Spleen (tissue), 11 donors: ENCODE measurements around the gene NRXN3. TPM values are rescaled to one million over a fixed set of nuclear protein-coding genes. Genes with fewer than 3 reads are reported as not detected.

Experiments
- DNase-seq: peaks from one replicate; pipeline ENCODE4 v3.0.0-alpha.2; 2020
- H3K27ac ChIP-seq, 8 donors: fragments of 200-600 bp; sonication (generic) in 7 of 8; 1 replicate in 4 of 8; 2 replicates in 4 of 8; pipeline versions ENCODE4 v1.5.0 to v1.8.0; 2016 to 2021; ENCODE audit warnings: inconsistent platforms in 4 of 8, mild to moderate bottlenecking in 4 of 8, moderate library complexity in 1 of 8
- H3K27me3 ChIP-seq, 7 donors: fragments of 200-600 bp; sonication (generic) in 6 of 7; replicated peaks in 1 of 7; 1 replicate in 4 of 7; 2 replicates in 3 of 7; pipeline versions ENCODE4 v1.5.0 to v1.8.0; 2016 to 2021; ENCODE audit warnings: inconsistent platforms in 3 of 7, mild to moderate bottlenecking in 1 of 7
- H3K36me3 ChIP-seq, 6 donors: fragments of 200-600 bp; sonication (generic) in 5 of 6; 1 replicate in 4 of 6; 2 replicates in 2 of 6; pipeline versions ENCODE4 v1.5.0 to v1.8.0; 2016 to 2021; ENCODE audit warnings: inconsistent platforms in 2 of 6
- H3K4me1 ChIP-seq, 6 donors: fragments of 200-600 bp; sonication (generic) in 5 of 6; 1 replicate in 3 of 6; 2 replicates in 3 of 6; pipeline versions ENCODE4 v1.5.0 to v1.8.0; 2016 to 2021; ENCODE audit warnings: inconsistent platforms in 3 of 6
- H3K4me3 ChIP-seq, 8 donors: fragments of 200-600 bp; sonication (generic) in 7 of 8; 1 replicate in 4 of 8; 2 replicates in 4 of 8; pipeline versions ENCODE4 v1.5.0 to v1.8.0; 2016 to 2021; ENCODE audit warnings: inconsistent platforms in 4 of 8, mild to moderate bottlenecking in 4 of 8, moderate library complexity in 2 of 8
- H3K9me3 ChIP-seq, 8 donors: fragments of 200-600 bp; sonication (generic) in 7 of 8; 1 replicate in 4 of 8; 2 replicates in 4 of 8; pipeline versions ENCODE4 v1.5.0 to v1.8.0; 2016 to 2021; ENCODE audit warnings: inconsistent platforms in 4 of 8
- CTCF ChIP-seq, 11 experiments: fragments of 200-600 bp in 7 of 11; fragments of 450-650 bp in 4 of 11; sonication (generic) in 4 of 11; IDR thresholded peaks in 8 of 11; conservative IDR thresholded peaks in 3 of 11; 1 replicate in 7 of 11; 2 replicates in 4 of 11; pipeline versions ENCODE4 v1.4.0 to v1.8.0; 2016 to 2021; ENCODE audit warnings: antibody characterized with exemption in 11 of 11, inconsistent platforms in 4 of 11, mild to moderate bottlenecking in 1 of 11
- POLR2A ChIP-seq, 3 donors: fragments of 450-650 bp; IDR thresholded peaks; one replicate each; pipeline ENCODE4 v1.5.1; 2017; ENCODE audit warnings: antibody characterized with exemption in 3 of 3, mild to moderate bottlenecking in 1 of 3
- POLR2AphosphoS5 ChIP-seq, 3 donors: sonication (generic); formaldehyde crosslinking; IDR thresholded peaks; one replicate each; pipeline ENCODE4 v1.5.1; 2017; ENCODE audit warnings: antibody characterized with exemption in 3 of 3
- WGBS, 5 donors: extraction: QIAGEN DNeasy Blood & Tissue Kit in 3 of 5; methylation state at CpG; one replicate each; pipeline versions ENCODE4 v1.1.5 to v1.1.7; 2013 to 2018; 5-methylcytosine and 5-hydroxymethylcytosine counted together
- intact Hi-C: fragments of 100-400 bp; cut with DNase I; formaldehyde crosslinking; loops from one replicate; pipeline ENCODE4 v1.15.0; 2023; ENCODE audit warnings: low total_unique reads
- polyA plus RNA-seq, 3 donors: library from polyadenylated mRNA; stranded (reverse); fragments of 200-250 nt; gene quantifications; one replicate each; pipeline ENCODE4 v1.2.1, GENCODE V29; 2013
- total RNA-seq, 7 donors: library from RNA; depleted of rRNA in 3 of 7; stranded (reverse); fragments of >200 nt in 3 of 7; fragmentation: NEBNext Ultra II Directional in 4 of 7; extraction: Animal tissue kit (Norgen Biotek cat#: 25700) in 4 of 7; gene quantifications; one replicate each; pipeline versions ENCODE4 v1.1.0 to v1.2.1, GENCODE V29; 2016 to 2021
- donor health status: healthy with polysubstance abuse.
- donor health status: DM: no; HTN: no; CAD: no; lungs with moderate emphysema.
- donor health status: DM: no; HTN: no; CAD: no.
- donor health status: Bipolar disorder and iron deficiency.
- donor health status: healthy.
- donor health status: DM: no; HTN: no; CAD: no.
- donor health status: DM: yes; HTN: yes; CAD: no.

NRXN3 gene
- total and polyA plus RNA-seq, 10 donors: 0.21 to 11.5 (median 1.6) TPM

GRCh38 chr14:78947681-78948080 lies 777.5 kb downstream of the NRXN3 start:
- DNase-seq: no peak
- Histone ChIP-seq H3K36me3 (no peaks in the 10 kb centered on the region), H3K27ac (no peak overlapping the region), H3K4me1 (no peaks in the 10 kb centered on the region), H3K27me3 (no peaks in the 10 kb centered on the region), H3K4me3 (no peak overlapping the region), H3K9me3 (no peaks in the 10 kb centered on the region)
- TF ChIP-seq CTCF (IDR thresholded peaks at IDR 0.05 in 8 of 11, conservative IDR thresholded peaks at IDR 0.05 in 3 of 11) (no peak), POLR2A (IDR thresholded peaks at IDR 0.05) (no peak), POLR2AphosphoS5 (IDR thresholded peaks at IDR 0.05) (no peak)
- WGBS, 5 donors: 90 to 100% (median 96%) methylated on average over 2 of the region's 2 CpGs
- intact Hi-C loops: no loop called here

GRCh38 chr14:78950649-78951048 lies 780.5 kb downstream of the NRXN3 start:
- no peak overlapping the region for H3K27ac ChIP-seq
- DNase-seq: no peak
- intact Hi-C loops: no loop called here
- no peaks in the 10 kb centered on the region for H3K9me3 ChIP-seq
- TF ChIP-seq CTCF (IDR thresholded peaks at IDR 0.05 in 8 of 11, conservative IDR thresholded peaks at IDR 0.05 in 3 of 11) (no peak), POLR2AphosphoS5 (IDR thresholded peaks at IDR 0.05) (no peak), POLR2A (IDR thresholded peaks at IDR 0.05) (no peak)
- H3K36me3 ChIP-seq: no peaks in the 10 kb centered on the region
- H3K4me3 ChIP-seq: no peak overlapping the region
- no peaks in the 10 kb centered on the region for H3K27me3 ChIP-seq
- 26 to 52% (median 29%) methylated on average over 3 of the region's 3 CpGs for WGBS, 5 donors
- no peaks in the 10 kb centered on the region for H3K4me1 ChIP-seq

- Histone ChIP-seq H3K9me3 (no peaks in the 10 kb centered on the region), H3K4me1 (no peaks in the 10 kb centered on the region), H3K27me3 (no peaks in the 10 kb centered on the region), H3K36me3 (no peaks in the 10 kb centered on the region), H3K27ac (no peak overlapping the region), H3K4me3 (no peak overlapping the region)
- intact Hi-C loops: no loop called here
- no peak for DNase-seq
- TF ChIP-seq CTCF (IDR thresholded peaks at IDR 0.05 in 8 of 11, conservative IDR thresholded peaks at IDR 0.05 in 3 of 11) (no peak), POLR2AphosphoS5 (IDR thresholded peaks at IDR 0.05) (no peak), POLR2A (IDR thresholded peaks at IDR 0.05) (no peak)
- WGBS, 5 donors: 73 to 89% (median 75%) methylated on average over 3 of the region's 3 CpGs
Measured at GRCh38 chr14:78951602-78952001, 781.4 kb downstream of the NRXN3 start.

- no peak for DNase-seq
- 20 to 29% (median 27%) methylated on average over 9 of the region's 9 CpGs for WGBS, 5 donors
- Histone ChIP-seq H3K27ac (peak overlapping the region in 2 of 8 donors; percentile 11 to 17), H3K9me3 (no peaks in the 10 kb centered on the region), H3K4me1 (peaks cover 0 to 13% (median 9%) of the 10 kb centered on the region in 6 donors), H3K36me3 (no peaks in the 10 kb centered on the region), H3K4me3 (peak overlapping the region in 1 of 8 donors; percentile 38), H3K27me3 (no peaks in the 10 kb centered on the region)
- intact Hi-C loops: no loop called here
- TF ChIP-seq POLR2AphosphoS5 (IDR thresholded peaks at IDR 0.05) (no peak), CTCF (IDR thresholded peaks at IDR 0.05 in 8 of 11, conservative IDR thresholded peaks at IDR 0.05 in 3 of 11) (peak in 10 of 11 experiments; percentile 37 to 87 (median 77)), POLR2A (IDR thresholded peaks at IDR 0.05) (no peak)
Measured at GRCh38 chr14:78959674-78960264, 789.6 kb downstream of the NRXN3 start.
